IMR-90 (cell line): ENCODE data around the gene FANK1. TPM values are rescaled to one million over a fixed set of nuclear protein-coding genes. Genes with fewer than 3 reads are reported as not detected.

Experiments
- ATAC-seq: fragments of 200-7000 bp; cut with Tn5 transposase; 2 replicates; pipeline ENCODE4 v1.9.1; 2020; ENCODE audit warnings: low read depth, mild to moderate bottlenecking, moderate library complexity
- BruUV-seq: library from RNA; stranded (reverse); fragments of 400-500 nt; replicated peaks from 2 replicates; lab custom pipeline; 2021; lab: Mats Ljungman, UMichigan
- CTCF ChIA-PET: fragments of 300-600 bp; formaldehyde crosslinking; extraction: SDS; loops from one replicate; lab custom pipeline; 2021; ENCODE audit warnings: antibody characterized with exemption; lab: Yijun Ruan, JAX
- POLR2A ChIA-PET: fragments of 300-600 bp; sonication (Branson Sonifier 250); formaldehyde crosslinking; loops from one replicate; lab custom pipeline; 2022; ENCODE audit warnings: antibody characterized with exemption; ENCODE audit not compliant: unreplicated experiment; lab: Charles Lee
- DNase-seq: peaks from one replicate; pipeline ENCODE4 v3.0.0; 2013
- H2AFZ ChIP-seq: replicated peaks from 2 replicates; pipeline ENCODE3; 2013; ENCODE audit warnings: low read length, mild to moderate bottlenecking; ENCODE audit not compliant: poor library complexity
- H2AK5ac ChIP-seq: 2 replicates; pipeline ENCODE4 v1.6.1; 2013; ENCODE audit warnings: low read depth, low read length, inconsistent platforms
- H2AK9ac ChIP-seq: replicated peaks from 2 replicates; pipeline ENCODE3; 2013; ENCODE audit warnings: mild to moderate bottlenecking, low read depth, low read length, moderate library complexity; ENCODE audit not compliant: poor library complexity
- H2BK120ac ChIP-seq: 2 replicates; pipeline ENCODE4 v1.6.1; 2013; ENCODE audit warnings: low read depth, low read length, inconsistent platforms
- H2BK15ac ChIP-seq: 3 replicates; pipeline ENCODE4 v1.6.1; 2013; ENCODE audit warnings: low read depth, low read length, inconsistent platforms
- H2BK20ac ChIP-seq: 2 replicates; pipeline ENCODE4 v1.6.1; 2013; ENCODE audit warnings: low read depth, mild to moderate bottlenecking, inconsistent platforms, low read length, moderate library complexity
- H2BK5ac ChIP-seq: 2 replicates; pipeline ENCODE4 v1.6.1; 2013; ENCODE audit warnings: mild to moderate bottlenecking, low read depth, low read length, inconsistent platforms; ENCODE audit not compliant: poor library complexity, severe bottlenecking
- H3K14ac ChIP-seq: replicated peaks from 2 replicates; pipeline ENCODE4 v1.6.1; 2013; ENCODE audit warnings: low read depth, low read length, inconsistent platforms
- H3K18ac ChIP-seq: 2 replicates; pipeline ENCODE4 v1.6.1; 2013; ENCODE audit warnings: low read depth, low read length, control low read depth
- H3K23ac ChIP-seq: 2 replicates; pipeline ENCODE4 v1.6.1; 2013; ENCODE audit warnings: low read depth, low read length, inconsistent platforms
- H3K27ac ChIP-seq: 2 replicates; pipeline ENCODE4 v1.5.1; 2013; ENCODE audit warnings: mild to moderate bottlenecking, control low read depth, low read length; ENCODE audit not compliant: insufficient read depth
- H3K27me3 ChIP-seq: 2 replicates; pipeline ENCODE4 v1.6.1; 2013; ENCODE audit warnings: low read length; ENCODE audit not compliant: control insufficient read depth, insufficient read depth
- H3K36me3 ChIP-seq: 2 replicates; pipeline ENCODE4 v1.6.1; 2013; ENCODE audit warnings: low read length, mixed read lengths; ENCODE audit not compliant: control insufficient read depth, insufficient read depth
- H3K4ac ChIP-seq: 2 replicates; pipeline ENCODE4 v1.6.1; 2013; ENCODE audit warnings: low read depth, low read length, inconsistent platforms
- H3K4me1 ChIP-seq: 2 replicates; pipeline ENCODE4 v1.6.1; 2013; ENCODE audit warnings: low read length, mixed read lengths; ENCODE audit not compliant: control insufficient read depth, insufficient read depth
- H3K4me2 ChIP-seq: 2 replicates; pipeline ENCODE4 v1.6.1; 2013; ENCODE audit warnings: low read depth, mild to moderate bottlenecking, control low read depth, low read length, moderate library complexity
- H3K4me3 ChIP-seq: 2 replicates; pipeline ENCODE4 v1.5.1; 2013; ENCODE audit warnings: low read depth, mild to moderate bottlenecking, control low read depth, low read length, moderate library complexity; ENCODE audit not compliant: insufficient read depth
- H3K56ac ChIP-seq: 2 replicates; pipeline ENCODE4 v1.6.1; 2013; ENCODE audit warnings: low read length, inconsistent platforms; ENCODE audit not compliant: insufficient read depth; ENCODE audit errors: extremely low read depth
- H3K79me1 ChIP-seq, 2 experiments: 2 replicates each; pipeline ENCODE4 v1.6.1; 2013; ENCODE audit warnings: low read length in 2 of 2, inconsistent platforms in 1 of 2, low read depth in 1 of 2
- H3K9ac ChIP-seq: 2 replicates; pipeline ENCODE4 v1.6.1; 2013; ENCODE audit warnings: low read depth, low read length, control low read depth
- H3K9me1 ChIP-seq: 2 replicates; pipeline ENCODE4 v1.6.1; 2013; ENCODE audit warnings: low read length, inconsistent platforms; ENCODE audit not compliant: insufficient read depth
- H3K9me3 ChIP-seq: 2 replicates; pipeline ENCODE4 v1.6.1; 2013; ENCODE audit warnings: low read length; ENCODE audit not compliant: control insufficient read depth, insufficient read depth
- H4K20me1 ChIP-seq: 2 replicates; pipeline ENCODE4 v1.6.1; 2013; ENCODE audit warnings: low read length, inconsistent platforms; ENCODE audit not compliant: insufficient read depth
- H4K5ac ChIP-seq: 2 replicates; pipeline ENCODE4 v1.6.1; 2013; ENCODE audit warnings: mild to moderate bottlenecking, low read depth, low read length, control low read depth
- H4K8ac ChIP-seq, 2 experiments: 2 replicates each; pipeline ENCODE4 v1.6.1; 2013; ENCODE audit warnings: low read depth in 2 of 2, low read length in 2 of 2, control low read depth in 1 of 2, inconsistent platforms in 1 of 2
- H4K91ac ChIP-seq: 2 replicates; pipeline ENCODE4 v1.6.1; 2013; ENCODE audit warnings: low read depth, low read length, inconsistent platforms; ENCODE audit not compliant: insufficient read depth
- BHLHE40 ChIP-seq: fragments of 150-350 bp; IDR thresholded peaks from 2 replicates; pipeline ENCODE4 v1.6.1; 2016; ENCODE audit warnings: mild to moderate bottlenecking, low read depth, low read length
- CHD1 ChIP-seq: IDR thresholded peaks from 2 replicates; pipeline ENCODE4 v1.6.1; 2012; ENCODE audit warnings: low read depth, low read length, improper control_type of control experiment
- FOS ChIP-seq: fragments of 150-350 bp; IDR thresholded peaks from 2 replicates; pipeline ENCODE4 v1.6.1; 2016; ENCODE audit warnings: low read depth, low read length
- MAFK ChIP-seq: IDR thresholded peaks from 2 replicates; pipeline ENCODE4 v1.6.1; 2012; ENCODE audit warnings: low read depth, low read length, improper control_type of control experiment
- MAZ ChIP-seq: IDR thresholded peaks from 2 replicates; pipeline ENCODE4 v1.6.1; 2012; ENCODE audit warnings: low read depth, mild to moderate bottlenecking, low read length, improper control_type of control experiment, moderate library complexity, borderline replicate concordance
- MXI1 ChIP-seq: IDR thresholded peaks from 2 replicates; pipeline ENCODE4 v1.6.1; 2012; ENCODE audit warnings: low read depth, mild to moderate bottlenecking, low read length, moderate library complexity, borderline replicate concordance
- POLR2A ChIP-seq: IDR thresholded peaks from 2 replicates; pipeline ENCODE4 v1.6.1; 2012; ENCODE audit warnings: mild to moderate bottlenecking, low read depth, low read length
- RAD21 ChIP-seq: IDR thresholded peaks from 2 replicates; pipeline ENCODE4 v1.6.1; 2012; ENCODE audit warnings: low read length, improper control_type of control experiment
- RCOR1 ChIP-seq: IDR thresholded peaks from 2 replicates; pipeline ENCODE4 v1.6.1; 2012; ENCODE audit warnings: mild to moderate bottlenecking, low read length, improper control_type of control experiment; ENCODE audit not compliant: insufficient replicate concordance
- RFX5 ChIP-seq: IDR thresholded peaks from 2 replicates; pipeline ENCODE4 v1.8.0; 2012; ENCODE audit warnings: low read depth, mild to moderate bottlenecking, low read length, moderate library complexity
- SMC3 ChIP-seq: fragments of 150-350 bp; IDR thresholded peaks from 2 replicates; pipeline ENCODE4 v1.6.1; 2016; ENCODE audit warnings: low read depth, mild to moderate bottlenecking, antibody characterized with exemption, low read length, moderate library complexity
- WGBS, 2 experiments: methylation state at CpG; one replicate each; pipeline versions ENCODE4 v1.1.5 to v1.1.7; 2013; ENCODE audit warnings: missing lambda C conversion rate in 2 of 2; ENCODE audit not compliant: insufficient read length in 1 of 2; ENCODE audit errors: extremely low coverage in 2 of 2; 5-methylcytosine and 5-hydroxymethylcytosine counted together
- dilution Hi-C: fragments of 300-500 bp; cut with HindIII; formaldehyde crosslinking; loops from one replicate; pipeline ENCODE4 v1.14.3; 2018; ENCODE audit warnings: low sequenced_read_pairs; ENCODE audit not compliant: unreplicated experiment
- in situ Hi-C: fragments of 300-500 bp; cut with MboI; formaldehyde crosslinking; loops from 3 replicates; pipeline ENCODE4 v1.14.3; 2019; ENCODE audit warnings: low sequenced_read_pairs, inconsistent platforms, mixed read lengths
- intact Hi-C: fragments of 100-400 bp; cut with micrococcal nuclease; formaldehyde crosslinking; loops from 2 replicates; pipeline ENCODE4 v1.10.0; 2022
- polyA plus RNA-seq, 3 experiments: library from polyadenylated mRNA; depleted of rRNA; stranded (reverse); fragments of >200 nt; gene quantifications; 2 replicates each; pipeline ENCODE4 v1.2.3, GENCODE V29; 2012; ENCODE audit warnings: low replicate concordance in 1 of 3
- total RNA-seq: library from RNA; depleted of rRNA; stranded (reverse); fragments of >200 nt; gene quantifications from 2 replicates; pipeline ENCODE4 v1.2.3, GENCODE V29; 2012
- TF ChIP-seq, protein P1 (sequence below): fragments of 150-350 bp; IDR thresholded peaks from 2 replicates; pipeline ENCODE4 v1.6.1; 2017; ENCODE audit warnings: mild to moderate bottlenecking, antibody characterized with exemption, low read length, low read depth
- TF ChIP-seq, protein P2 (sequence below): fragments of 150-350 bp; IDR thresholded peaks from 2 replicates; pipeline ENCODE4 v1.6.1; 2016; ENCODE audit warnings: low read depth, mild to moderate bottlenecking, low read length, moderate library complexity, borderline replicate concordance
- TF ChIP-seq, protein P3 (sequence below): conservative IDR thresholded peaks from 2 replicates; pipeline ENCODE4 v1.5.1; 2012; ENCODE audit warnings: mild to moderate bottlenecking, low read depth, low read length, improper control_type of control experiment

Gene FANK1
- total and polyA plus RNA-seq, 2 of the 4 experiments (the other 2 are of a cell fraction) = 0.90 to 2.2 TPM

GRCh38 chr10:126016882-126017281 is 120.5 kb downstream of the FANK1 start:
- Histone ChIP-seq H3K4ac (no peak overlapping the region), H3K18ac (no peak overlapping the region), H2BK20ac (no peak overlapping the region), H3K36me3 (no peaks in the 10 kb centered on the region; the same call in 1 of the 2 replicates), H3K79me1 (no peaks in the 10 kb centered on the region), H3K4me1 (peaks cover 9% of the 10 kb centered on the region), H2AFZ (no peak overlapping the region), H3K9me3 (peaks cover 3% of the 10 kb centered on the region; the same call in 1 of the 2 replicates), H4K8ac (no peak overlapping the region), H2BK120ac (no peak overlapping the region), H4K20me1 (peaks cover 8% of the 10 kb centered on the region), H2BK15ac (no peak overlapping the region), H2AK5ac (no peak overlapping the region), H3K9ac (no peak overlapping the region), H2BK5ac (no peak overlapping the region), H4K5ac (no peak overlapping the region), H3K27me3 (peaks cover 31% of the 10 kb centered on the region), H3K56ac (no peak overlapping the region), H3K27ac (no peak overlapping the region), H4K91ac (no peak overlapping the region), H3K23ac (no peak overlapping the region), H3K9me1 (no peaks in the 10 kb centered on the region), H3K4me2 (no peak overlapping the region), H3K4me3 (no peak overlapping the region), H3K14ac (no peak overlapping the region), H2AK9ac (no peak overlapping the region)
- intact Hi-C loops = no loop called here
- POLR2A ChIA-PET = no interaction called here
- in situ Hi-C loops = no loop called here
- no TSS peak for BruUV-seq
- no peak for DNase-seq
- CTCF ChIA-PET = no interaction called here
- no CpG with 5 or more reads among the region's 3 CpGs for WGBS, 2 experiments
- ATAC-seq = no peak
- TF ChIP-seq BHLHE40 = no peak
- TF ChIP-seq MAZ = no peak
- TF ChIP-seq, protein P1, sequence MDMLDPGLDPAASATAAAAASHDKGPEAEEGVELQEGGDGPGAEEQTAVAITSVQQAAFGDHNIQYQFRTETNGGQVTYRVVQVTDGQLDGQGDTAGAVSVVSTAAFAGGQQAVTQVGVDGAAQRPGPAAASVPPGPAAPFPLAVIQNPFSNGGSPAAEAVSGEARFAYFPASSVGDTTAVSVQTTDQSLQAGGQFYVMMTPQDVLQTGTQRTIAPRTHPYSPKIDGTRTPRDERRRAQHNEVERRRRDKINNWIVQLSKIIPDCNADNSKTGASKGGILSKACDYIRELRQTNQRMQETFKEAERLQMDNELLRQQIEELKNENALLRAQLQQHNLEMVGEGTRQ = no peak
- TF ChIP-seq CHD1 = no peak
- TF ChIP-seq RFX5 = no peak
- TF ChIP-seq, protein P2, sequence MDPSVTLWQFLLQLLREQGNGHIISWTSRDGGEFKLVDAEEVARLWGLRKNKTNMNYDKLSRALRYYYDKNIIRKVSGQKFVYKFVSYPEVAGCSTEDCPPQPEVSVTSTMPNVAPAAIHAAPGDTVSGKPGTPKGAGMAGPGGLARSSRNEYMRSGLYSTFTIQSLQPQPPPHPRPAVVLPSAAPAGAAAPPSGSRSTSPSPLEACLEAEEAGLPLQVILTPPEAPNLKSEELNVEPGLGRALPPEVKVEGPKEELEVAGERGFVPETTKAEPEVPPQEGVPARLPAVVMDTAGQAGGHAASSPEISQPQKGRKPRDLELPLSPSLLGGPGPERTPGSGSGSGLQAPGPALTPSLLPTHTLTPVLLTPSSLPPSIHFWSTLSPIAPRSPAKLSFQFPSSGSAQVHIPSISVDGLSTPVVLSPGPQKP = no peak
- no peak for TF ChIP-seq SMC3
- TF ChIP-seq MXI1 = no peak
- no peak for TF ChIP-seq RCOR1
- no peak for TF ChIP-seq FOS
- TF ChIP-seq RAD21 = no peak
- no peak for TF ChIP-seq MAFK
- TF ChIP-seq, protein P3, sequence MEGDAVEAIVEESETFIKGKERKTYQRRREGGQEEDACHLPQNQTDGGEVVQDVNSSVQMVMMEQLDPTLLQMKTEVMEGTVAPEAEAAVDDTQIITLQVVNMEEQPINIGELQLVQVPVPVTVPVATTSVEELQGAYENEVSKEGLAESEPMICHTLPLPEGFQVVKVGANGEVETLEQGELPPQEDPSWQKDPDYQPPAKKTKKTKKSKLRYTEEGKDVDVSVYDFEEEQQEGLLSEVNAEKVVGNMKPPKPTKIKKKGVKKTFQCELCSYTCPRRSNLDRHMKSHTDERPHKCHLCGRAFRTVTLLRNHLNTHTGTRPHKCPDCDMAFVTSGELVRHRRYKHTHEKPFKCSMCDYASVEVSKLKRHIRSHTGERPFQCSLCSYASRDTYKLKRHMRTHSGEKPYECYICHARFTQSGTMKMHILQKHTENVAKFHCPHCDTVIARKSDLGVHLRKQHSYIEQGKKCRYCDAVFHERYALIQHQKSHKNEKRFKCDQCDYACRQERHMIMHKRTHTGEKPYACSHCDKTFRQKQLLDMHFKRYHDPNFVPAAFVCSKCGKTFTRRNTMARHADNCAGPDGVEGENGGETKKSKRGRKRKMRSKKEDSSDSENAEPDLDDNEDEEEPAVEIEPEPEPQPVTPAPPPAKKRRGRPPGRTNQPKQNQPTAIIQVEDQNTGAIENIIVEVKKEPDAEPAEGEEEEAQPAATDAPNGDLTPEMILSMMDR = no peak
- TF ChIP-seq POLR2A = no peak
- dilution Hi-C loops = no loop called here
